Astrocyte (in vitro differentiated cells and primary cell): ENCODE measurements around the gene ATG9B.

ENCODE experiments used
- EZH2 ChIP-seq: IDR thresholded peaks from 2 replicates; pipeline ENCODE4 v1.6.1; 2012; ENCODE audit warnings: mild to moderate bottlenecking, low read length, inconsistent platforms; ENCODE audit not compliant: insufficient read depth
- TF ChIP-seq, protein P1 (sequence below): IDR thresholded peaks from 2 replicates; pipeline ENCODE4 v1.5.1; 2011; ENCODE audit warnings: low read depth, mild to moderate bottlenecking, inconsistent platforms, low read length, moderate library complexity; ENCODE audit not compliant: insufficient read depth

DNA sequence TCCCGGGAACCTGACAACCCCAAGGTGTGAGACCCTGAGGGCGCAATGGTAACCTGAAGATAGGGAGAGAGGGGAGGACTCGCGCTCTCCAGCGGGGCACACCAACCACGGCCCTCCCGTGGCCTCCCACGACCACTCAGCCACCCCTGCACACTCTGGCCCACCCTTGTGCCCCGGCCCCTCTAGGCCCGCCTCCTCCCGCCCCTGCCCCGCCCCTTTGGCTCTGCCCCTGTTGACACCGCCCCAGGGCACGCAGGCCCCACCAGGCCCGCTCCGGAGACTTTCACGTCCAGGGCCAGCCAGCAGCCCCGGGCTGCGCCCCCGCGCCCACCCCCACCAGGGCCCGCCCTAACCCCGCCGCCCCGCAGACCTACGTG is 10.9 kb downstream of the ATG9B start:
- TF ChIP-seq, protein P1, sequence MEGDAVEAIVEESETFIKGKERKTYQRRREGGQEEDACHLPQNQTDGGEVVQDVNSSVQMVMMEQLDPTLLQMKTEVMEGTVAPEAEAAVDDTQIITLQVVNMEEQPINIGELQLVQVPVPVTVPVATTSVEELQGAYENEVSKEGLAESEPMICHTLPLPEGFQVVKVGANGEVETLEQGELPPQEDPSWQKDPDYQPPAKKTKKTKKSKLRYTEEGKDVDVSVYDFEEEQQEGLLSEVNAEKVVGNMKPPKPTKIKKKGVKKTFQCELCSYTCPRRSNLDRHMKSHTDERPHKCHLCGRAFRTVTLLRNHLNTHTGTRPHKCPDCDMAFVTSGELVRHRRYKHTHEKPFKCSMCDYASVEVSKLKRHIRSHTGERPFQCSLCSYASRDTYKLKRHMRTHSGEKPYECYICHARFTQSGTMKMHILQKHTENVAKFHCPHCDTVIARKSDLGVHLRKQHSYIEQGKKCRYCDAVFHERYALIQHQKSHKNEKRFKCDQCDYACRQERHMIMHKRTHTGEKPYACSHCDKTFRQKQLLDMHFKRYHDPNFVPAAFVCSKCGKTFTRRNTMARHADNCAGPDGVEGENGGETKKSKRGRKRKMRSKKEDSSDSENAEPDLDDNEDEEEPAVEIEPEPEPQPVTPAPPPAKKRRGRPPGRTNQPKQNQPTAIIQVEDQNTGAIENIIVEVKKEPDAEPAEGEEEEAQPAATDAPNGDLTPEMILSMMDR: no peak
- no peak for TF ChIP-seq EZH2
